Neural progenitor cell (in vitro differentiated cells): Measurements from ENCODE around the gene NPS. TPM values are rescaled to one million over a fixed set of nuclear protein-coding genes. Genes with fewer than 3 reads are reported as not detected.

Experiments
- DNase-seq: peaks from one replicate; pipeline ENCODE4 v3.0.0-alpha.2; 2016; ENCODE audit warnings: low spot score
- H2AFZ ChIP-seq: fragments of 200-600 bp; sonication (generic); replicated peaks from 2 replicates; pipeline ENCODE4 v1.6.1; 2016; ENCODE audit warnings: antibody characterized with exemption
- H3F3A ChIP-seq: fragments of 200-600 bp; sonication (generic); 2 replicates; pipeline ENCODE4 v1.6.1; 2016; ENCODE audit warnings: antibody characterized with exemption, low read depth
- H3K27ac ChIP-seq: fragments of 200-600 bp; sonication (generic); 2 replicates; pipeline ENCODE4 v1.5.1; 2016; ENCODE audit warnings: mild to moderate bottlenecking
- H3K27me3 ChIP-seq: fragments of 200-600 bp; sonication (generic); 2 replicates; pipeline ENCODE4 v1.6.1; 2016; ENCODE audit warnings: mild to moderate bottlenecking, moderate library complexity
- H3K36me3 ChIP-seq: fragments of 200-600 bp; sonication (generic); 2 replicates; pipeline ENCODE4 v1.5.1; 2016
- H3K4me1 ChIP-seq: fragments of 200-600 bp; sonication (generic); 2 replicates; pipeline ENCODE4 v1.6.1; 2016; ENCODE audit warnings: mixed run types
- H3K4me2 ChIP-seq: fragments of 200-600 bp; sonication (generic); 2 replicates; pipeline ENCODE4 v1.6.1; 2016
- H3K4me3 ChIP-seq: fragments of 200-600 bp; sonication (generic); 2 replicates; pipeline ENCODE4 v1.5.1; 2016
- H3K79me2 ChIP-seq: fragments of 200-600 bp; sonication (generic); 2 replicates; pipeline ENCODE4 v1.6.1; 2016; ENCODE audit warnings: low read depth
- H3K9ac ChIP-seq: fragments of 200-600 bp; sonication (generic); 2 replicates; pipeline ENCODE4 v1.6.1; 2016
- H3K9me3 ChIP-seq: fragments of 200-600 bp; sonication (generic); 2 replicates; pipeline ENCODE4 v1.5.1; 2016; ENCODE audit warnings: low read depth
- H4K20me1 ChIP-seq: fragments of 200-600 bp; sonication (generic); 2 replicates; pipeline ENCODE4 v1.6.1; 2016; ENCODE audit warnings: low read depth
- H3K27ac Mint-ChIP-seq: 3 replicates; pipeline ENCODE4 v1.8.0; 2021; ENCODE audit warnings: mixed read lengths
- H3K27me3 Mint-ChIP-seq: 2 replicates; pipeline ENCODE4 v1.8.0; 2022; ENCODE audit warnings: low read depth, mild to moderate bottlenecking, inconsistent platforms, moderate library complexity, mixed read lengths; ENCODE audit not compliant: insufficient read depth
- H3K36me3 Mint-ChIP-seq: 3 replicates; pipeline ENCODE4 v1.8.0; 2021; ENCODE audit warnings: mixed read lengths
- H3K4me1 Mint-ChIP-seq: 3 replicates; pipeline ENCODE4 v1.8.0; 2021; ENCODE audit warnings: mixed read lengths
- H3K4me3 Mint-ChIP-seq: 3 replicates; pipeline ENCODE4 v1.8.0; 2021; ENCODE audit warnings: mild to moderate bottlenecking, moderate library complexity, mixed read lengths
- H3K9me3 Mint-ChIP-seq: 3 replicates; pipeline ENCODE4 v1.8.0; 2020; ENCODE audit warnings: mixed read lengths
- CTCF ChIP-seq: fragments of 200-600 bp; sonication (generic); IDR thresholded peaks from 2 replicates; pipeline ENCODE4 v1.5.1; 2017; ENCODE audit warnings: antibody characterized with exemption, mild to moderate bottlenecking
- EZH2 ChIP-seq: fragments of 200-600 bp; sonication (generic); IDR thresholded peaks from 2 replicates; pipeline ENCODE4 v1.6.1; 2017; ENCODE audit warnings: antibody characterized with exemption, mild to moderate bottlenecking, moderate library complexity
- EZH2phosphoT487 ChIP-seq: fragments of 200-600 bp; sonication (generic); IDR thresholded peaks from 2 replicates; pipeline ENCODE4 v1.6.1; 2017; ENCODE audit warnings: antibody characterized with exemption
- total RNA-seq: library from RNA; depleted of rRNA; stranded (reverse); fragments of >200 nt; gene quantifications from 2 replicates; pipeline ENCODE4 v1.2.3, GENCODE V29; 2015; ENCODE audit warnings: low replicate concordance

NPS gene
- total RNA-seq, 1 donor from 2014 or later, result not detected

GRCh38 chr10:127563718-127564553 is 14.8 kb downstream of the NPS start:
- DNase-seq, result peak; percentile 15
- H3K4me3 Mint-ChIP-seq, result no peak overlapping the region

GRCh38 chr10:127564644-127565043 is 15.5 kb downstream of the NPS start:
- Histone ChIP-seq H3K4me3 (no peak overlapping the region), H3K9ac (no peak overlapping the region), H3K36me3 (no peaks in the 10 kb centered on the region), H2AFZ (no peak overlapping the region), H3K79me2 (no peaks in the 10 kb centered on the region), H3K9me3 (no peaks in the 10 kb centered on the region), H3K4me2 (no peak overlapping the region), H3K27ac (no peak overlapping the region), H3K27me3 (no peaks in the 10 kb centered on the region), H3F3A (no peaks in the 10 kb centered on the region), H4K20me1 (no peaks in the 10 kb centered on the region), H3K4me1 (no peaks in the 10 kb centered on the region)
- H3K27me3 Mint-ChIP-seq, result peaks cover 3% of the 10 kb centered on the region
- TF ChIP-seq EZH2, result no peak
- TF ChIP-seq CTCF, result no peak
- no peak for TF ChIP-seq EZH2phosphoT487
- no peak overlapping the region for H3K4me3 Mint-ChIP-seq
- H3K36me3 Mint-ChIP-seq, result no peaks in the 10 kb centered on the region
- no peaks in the 10 kb centered on the region for H3K4me1 Mint-ChIP-seq
- peaks cover under 1% of the 10 kb centered on the region for H3K9me3 Mint-ChIP-seq
- DNase-seq, result no peak
- no peak overlapping the region for H3K27ac Mint-ChIP-seq

More at GRCh38 chr10:127563718-127564553, 14.8 kb downstream of the NPS start:
- Histone ChIP-seq H3K9ac (no peak overlapping the region), H3K27me3 (no peaks in the 10 kb centered on the region), H3K9me3 (no peaks in the 10 kb centered on the region), H2AFZ (no peak overlapping the region), H3K79me2 (no peaks in the 10 kb centered on the region), H3K4me2 (no peak overlapping the region), H3F3A (no peaks in the 10 kb centered on the region), H3K4me3 (no peak overlapping the region), H3K27ac (no peak overlapping the region), H3K36me3 (no peaks in the 10 kb centered on the region), H3K4me1 (no peaks in the 10 kb centered on the region), H4K20me1 (no peaks in the 10 kb centered on the region)
- H3K27me3 Mint-ChIP-seq, result peaks cover 3% of the 10 kb centered on the region
- no peaks in the 10 kb centered on the region for H3K36me3 Mint-ChIP-seq
- H3K27ac Mint-ChIP-seq, result no peak overlapping the region
- H3K9me3 Mint-ChIP-seq, result peaks cover 3% of the 10 kb centered on the region
- TF ChIP-seq CTCF (peak; percentile 56), EZH2 (no peak)
- no peaks in the 10 kb centered on the region for H3K4me1 Mint-ChIP-seq

GRCh38 chr10:127565583-127565982 is 16.5 kb downstream of the NPS start:
- Histone ChIP-seq H3K9ac (no peak overlapping the region), H3K4me2 (no peak overlapping the region), H4K20me1 (no peaks in the 10 kb centered on the region), H3K79me2 (no peaks in the 10 kb centered on the region), H3K27me3 (no peaks in the 10 kb centered on the region), H2AFZ (no peak overlapping the region), H3K4me3 (no peak overlapping the region), H3K4me1 (no peaks in the 10 kb centered on the region), H3K36me3 (no peaks in the 10 kb centered on the region), H3K27ac (no peak overlapping the region), H3F3A (no peaks in the 10 kb centered on the region), H3K9me3 (no peaks in the 10 kb centered on the region)
- H3K9me3 Mint-ChIP-seq, result no peaks in the 10 kb centered on the region
- no peak overlapping the region for H3K4me3 Mint-ChIP-seq
- DNase-seq, result no peak
- TF ChIP-seq CTCF (no peak), EZH2 (no peak), EZH2phosphoT487 (no peak)
- H3K4me1 Mint-ChIP-seq, result no peaks in the 10 kb centered on the region
- no peaks in the 10 kb centered on the region for H3K36me3 Mint-ChIP-seq
- peaks cover 3% of the 10 kb centered on the region for H3K27me3 Mint-ChIP-seq
- no peak overlapping the region for H3K27ac Mint-ChIP-seq
